SH-SY5Y (cell line): ENCODE data around the gene CCDC81.

Experiments
- GATA2 ChIP-seq: IDR thresholded peaks from 2 replicates; pipeline ENCODE4 v1.6.1; 2011; ENCODE audit warnings: mild to moderate bottlenecking, low read depth, low read length
- GATA3 ChIP-seq: IDR thresholded peaks from 2 replicates; pipeline ENCODE4 v1.6.1; 2011; ENCODE audit warnings: low read depth, mild to moderate bottlenecking, low read length, moderate library complexity

DNA sequence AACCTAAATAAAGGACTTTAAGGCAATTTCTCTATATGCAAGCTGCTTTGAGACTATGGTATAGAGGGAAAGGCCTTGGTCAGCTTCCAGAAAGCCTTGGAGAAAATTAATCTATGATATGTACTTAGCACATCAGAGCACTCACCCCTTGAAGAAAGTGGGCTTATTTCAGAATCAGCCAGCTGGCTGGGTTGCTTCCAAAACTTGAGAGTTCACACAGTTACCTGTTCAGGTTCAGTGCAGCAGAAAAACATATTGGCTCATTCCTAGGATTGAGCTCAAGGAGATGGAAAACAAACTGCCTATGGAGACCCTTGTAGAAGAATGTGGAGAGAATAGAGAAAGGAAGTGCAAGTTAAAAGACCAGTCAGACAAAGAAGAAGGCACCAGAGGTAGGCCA is 22.7 kb downstream of the CCDC81 start:
- TF ChIP-seq GATA2 = no peak
- no peak for TF ChIP-seq GATA3
